ENCODE results near the gene AKR7A2. TPM values are rescaled to one million over a fixed set of nuclear protein-coding genes. Genes with fewer than 3 reads are reported as not detected.
A peak's percentile ranks its signal among the peaks of the same experiment; 100 is the strongest.
"Not testable (repeated sequence)": the region's sequence is repeated elsewhere in the genome, so short reads cannot be mapped to it uniquely, and the experiment has no call there.

The AKR7A2 gene
- total RNA-seq, 2 experiments from 2014 or later, result 11.1 to 11.8 TPM

DNA sequence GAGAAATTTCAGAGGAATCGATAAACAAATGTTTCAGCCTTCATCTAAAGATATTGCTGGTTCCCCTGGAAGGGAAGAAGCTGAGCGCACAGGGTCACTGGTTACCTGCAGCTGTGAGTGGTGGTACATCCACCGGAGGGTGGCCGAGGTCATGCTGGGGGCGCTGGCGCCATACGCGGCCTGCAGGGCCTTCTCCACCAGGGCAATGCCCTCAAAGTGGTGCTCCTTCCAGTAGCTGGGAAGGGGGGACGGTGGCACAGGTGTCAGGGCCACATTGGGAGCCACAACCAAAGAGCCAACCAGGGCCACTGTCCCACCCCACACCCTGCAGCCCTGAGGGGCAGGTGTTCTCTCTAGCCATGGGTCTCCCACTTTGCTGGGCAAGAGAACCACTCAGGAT lies 28.1 kb downstream of the AKR7A2 start:
- Mint-ChIP-seq H3K36me3 (ENCODE audit: low read depth) (no peaks in the 10 kb centered on the region), H3K4me3 (no peak overlapping the region), H3K9me3 (no peaks in the 10 kb centered on the region), H3K27me3 (peaks cover 3% of the 10 kb centered on the region), H3K4me1 (ENCODE audit: low read depth) (peaks cover 4% of the 10 kb centered on the region), H3K27ac (no peak overlapping the region)
- CTCF ChIA-PET, result no interaction called here
- POLR2A ChIA-PET, result no interaction called here
- TF ChIP-seq, protein P1, sequence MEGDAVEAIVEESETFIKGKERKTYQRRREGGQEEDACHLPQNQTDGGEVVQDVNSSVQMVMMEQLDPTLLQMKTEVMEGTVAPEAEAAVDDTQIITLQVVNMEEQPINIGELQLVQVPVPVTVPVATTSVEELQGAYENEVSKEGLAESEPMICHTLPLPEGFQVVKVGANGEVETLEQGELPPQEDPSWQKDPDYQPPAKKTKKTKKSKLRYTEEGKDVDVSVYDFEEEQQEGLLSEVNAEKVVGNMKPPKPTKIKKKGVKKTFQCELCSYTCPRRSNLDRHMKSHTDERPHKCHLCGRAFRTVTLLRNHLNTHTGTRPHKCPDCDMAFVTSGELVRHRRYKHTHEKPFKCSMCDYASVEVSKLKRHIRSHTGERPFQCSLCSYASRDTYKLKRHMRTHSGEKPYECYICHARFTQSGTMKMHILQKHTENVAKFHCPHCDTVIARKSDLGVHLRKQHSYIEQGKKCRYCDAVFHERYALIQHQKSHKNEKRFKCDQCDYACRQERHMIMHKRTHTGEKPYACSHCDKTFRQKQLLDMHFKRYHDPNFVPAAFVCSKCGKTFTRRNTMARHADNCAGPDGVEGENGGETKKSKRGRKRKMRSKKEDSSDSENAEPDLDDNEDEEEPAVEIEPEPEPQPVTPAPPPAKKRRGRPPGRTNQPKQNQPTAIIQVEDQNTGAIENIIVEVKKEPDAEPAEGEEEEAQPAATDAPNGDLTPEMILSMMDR (IDR thresholded peaks at IDR 0.05), result no peak
- Histone ChIP-seq H3K9me3 (ENCODE audit: control insufficient read depth in 1 of 2, insufficient read depth in 1 of 2, low read length in 2 of 2) (no peaks in the 10 kb centered on the region), H3K4me1 (ENCODE audit: insufficient read depth, low read length) (peaks cover 5% of the 10 kb centered on the region), H3K27me3 (ENCODE audit: control insufficient read depth in 1 of 2, insufficient read depth in 2 of 2, low read length in 2 of 2) (peaks cover 0 to 6% of the 10 kb centered on the region in 2 experiments), H3K36me3 (ENCODE audit: insufficient read depth, low read length) (no peaks in the 10 kb centered on the region), H3K27ac (ENCODE audit: low read depth in 1 of 2, low read length in 2 of 2) (no peak overlapping the region), H3K4me3 (ENCODE audit: low read length) (no peak overlapping the region)
- DNase-seq (no peak), ATAC-seq (ENCODE audit: poor library complexity) (no peak)
- intact Hi-C loops (cut with DNase I, micrococcal nuclease), result no loop called here

DNA sequence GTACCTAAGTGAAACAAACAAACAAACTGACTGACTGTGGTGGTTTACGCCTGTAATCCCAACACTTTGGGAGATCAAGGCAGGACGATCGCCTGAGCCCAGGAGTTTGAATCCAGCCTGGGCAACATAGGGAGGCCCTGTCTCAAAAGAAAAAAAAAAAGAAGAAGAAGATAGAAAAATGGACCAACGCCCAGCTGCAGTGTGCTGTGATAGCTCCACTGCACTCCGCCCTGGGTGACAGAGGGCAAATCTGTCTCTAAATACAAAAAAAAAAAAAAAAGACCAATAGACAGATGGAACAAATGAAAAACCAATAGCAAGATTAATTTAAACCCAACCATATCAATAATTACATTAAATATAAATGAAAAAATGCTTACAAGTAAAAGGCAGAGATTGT lies 37.3 kb downstream of the AKR7A2 start:
- H3K4me1 Mint-ChIP-seq (ENCODE audit: low read depth), result no peaks in the 10 kb centered on the region
- H3K27me3 Mint-ChIP-seq, result peaks cover 26% of the 10 kb centered on the region
- Histone ChIP-seq H3K36me3 (ENCODE audit: insufficient read depth, low read length) (no peaks in the 10 kb centered on the region), H3K4me1 (ENCODE audit: insufficient read depth, low read length) (no peaks in the 10 kb centered on the region), H3K9me3 (ENCODE audit: control insufficient read depth in 1 of 2, insufficient read depth in 1 of 2, low read length in 2 of 2) (peaks cover 0 to 17% of the 10 kb centered on the region in 2 experiments), H3K27ac (ENCODE audit: low read depth in 1 of 2, low read length in 2 of 2) (no peak overlapping the region), H3K27me3 (ENCODE audit: control insufficient read depth in 1 of 2, insufficient read depth in 2 of 2, low read length in 2 of 2) (peaks cover 12 to 19% of the 10 kb centered on the region in 2 experiments), H3K4me3 (ENCODE audit: low read length) (no peak overlapping the region)
- CTCF ChIA-PET, result no interaction called here
- no peak overlapping the region for H3K4me3 Mint-ChIP-seq
- POLR2A ChIA-PET, result no interaction called here
- peaks cover 5% of the 10 kb centered on the region for H3K9me3 Mint-ChIP-seq
- TF ChIP-seq, protein P1 (IDR thresholded peaks at IDR 0.05), result no peak
- ATAC-seq (ENCODE audit: poor library complexity) (no peak), DNase-seq (no peak)
- peaks cover 16% of the 10 kb centered on the region for H3K36me3 Mint-ChIP-seq (ENCODE audit: low read depth)
- intact Hi-C loops (cut with DNase I, micrococcal nuclease), result no loop called here
- no peak overlapping the region for H3K27ac Mint-ChIP-seq

DNA sequence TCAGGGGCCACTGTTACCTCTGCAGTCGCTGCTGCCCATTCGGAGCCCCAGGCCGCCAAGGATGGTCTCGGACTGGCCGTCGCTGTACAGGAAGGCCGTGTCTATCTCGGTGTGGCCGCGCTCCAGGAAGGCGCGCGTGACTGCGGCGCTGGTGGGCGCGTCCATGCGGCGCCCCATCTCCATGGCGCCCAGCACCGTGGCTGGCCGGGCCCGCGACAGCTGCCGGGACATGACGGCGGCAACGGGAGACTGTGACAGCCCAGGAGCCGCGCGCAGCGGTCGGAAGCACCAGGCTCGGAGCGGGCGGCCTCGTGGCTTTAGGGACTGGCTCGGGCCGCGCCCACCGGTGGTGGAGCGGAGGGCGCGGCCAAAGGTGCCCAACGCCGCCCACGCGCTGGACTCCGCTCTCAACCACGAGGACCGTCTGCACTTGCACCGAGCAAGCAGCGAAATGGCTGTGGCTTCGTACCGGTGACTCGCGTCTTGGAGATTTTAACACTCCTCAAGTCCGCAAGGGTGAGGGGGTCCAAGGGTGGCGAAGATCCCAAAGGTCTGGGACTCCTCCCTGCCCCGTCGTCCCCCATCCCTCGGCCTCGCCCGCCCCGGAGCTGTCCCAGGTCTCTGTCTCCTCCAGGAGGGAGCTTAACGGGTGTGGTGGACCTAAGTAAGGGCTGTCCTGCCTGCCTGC lies 38.0 kb downstream of the AKR7A2 start:
- Histone ChIP-seq H3K27me3 (ENCODE audit: control insufficient read depth in 1 of 2, insufficient read depth in 2 of 2, low read length in 2 of 2) (peaks cover 12 to 19% of the 10 kb centered on the region in 2 experiments), H3K9me3 (ENCODE audit: control insufficient read depth in 1 of 2, insufficient read depth in 1 of 2, low read length in 2 of 2) (peaks cover 0 to 17% of the 10 kb centered on the region in 2 experiments)
- H3K27ac Mint-ChIP-seq; H3K36me3 ChIP-seq (ENCODE audit: insufficient read depth, low read length); H3K4me3 Mint-ChIP-seq; POLR2A ChIA-PET; intact Hi-C loops (cut with DNase I, micrococcal nuclease); DNase-seq; H3K4me1 Mint-ChIP-seq (ENCODE audit: low read depth); H3K9me3 Mint-ChIP-seq; CTCF ChIA-PET; H3K27ac ChIP-seq (ENCODE audit: low read depth in 1 of 2, low read length in 2 of 2); H3K4me3 ChIP-seq (ENCODE audit: low read length); H3K4me1 ChIP-seq (ENCODE audit: insufficient read depth, low read length): not testable (repeated sequence)
- Mint-ChIP-seq H3K36me3 (ENCODE audit: low read depth) (peaks cover 16% of the 10 kb centered on the region), H3K27me3 (peaks cover 26% of the 10 kb centered on the region)
- ATAC-seq (ENCODE audit: poor library complexity), result peak; percentile 51
